ENCODE results near the gene COQ8A. TPM values are rescaled to one million over a fixed set of nuclear protein-coding genes. Genes with fewer than 3 reads are reported as not detected.
"Not testable (repeated sequence)": the region's sequence is repeated elsewhere in the genome, so short reads cannot be mapped to it uniquely, and the experiment has no call there.

COQ8A gene
- total and polyA plus RNA-seq, 4 donors, result 11.4 to 37.5 (median 20.6) TPM

DNA sequence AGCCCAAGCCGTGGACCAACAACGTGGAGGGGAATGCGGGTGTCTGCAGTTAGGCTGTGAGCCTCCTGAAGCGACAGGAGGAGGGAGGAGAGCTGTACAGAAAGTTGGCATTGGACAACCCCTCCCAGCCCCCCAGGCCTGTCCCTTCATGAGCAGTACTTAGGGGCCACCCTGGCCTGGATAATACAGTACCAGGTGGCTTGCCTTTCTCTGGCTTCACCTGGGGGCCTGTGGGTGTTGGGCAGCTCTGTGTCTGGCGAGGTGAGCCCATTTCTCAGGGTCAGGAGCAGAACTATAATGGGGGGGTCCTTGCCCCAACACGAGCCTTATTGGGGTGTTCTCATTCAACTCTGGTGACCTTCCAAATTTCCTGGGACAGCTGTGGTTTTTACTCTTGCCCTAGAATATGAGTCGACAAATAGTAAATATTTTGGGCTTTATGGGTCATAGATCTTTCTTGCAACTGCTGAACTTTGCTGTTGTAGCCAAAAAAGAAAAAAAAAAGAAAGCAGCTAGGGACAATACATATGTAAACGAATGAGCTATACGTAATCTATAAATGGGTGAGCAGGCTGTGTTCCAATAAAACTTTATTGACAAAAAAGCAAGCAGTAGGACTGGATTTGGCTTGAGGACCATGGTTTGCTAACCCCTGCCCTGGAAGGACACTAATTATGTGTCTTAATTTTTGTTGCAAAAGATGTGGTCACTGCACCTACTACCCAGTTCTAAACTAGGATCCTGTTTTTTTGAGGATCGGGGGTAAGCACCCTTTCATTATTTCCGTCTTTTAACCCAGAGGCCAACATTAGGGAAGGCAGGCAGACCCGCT, 11.4 kb downstream of the COQ8A start:
- WGBS, 2 donors, result 89 to 93% methylated on average over 12 of the region's 12 CpGs
- Histone ChIP-seq H3K4me1 (ENCODE audit: control insufficient read depth in 1 of 2, insufficient read depth in 2 of 2, low read length in 2 of 2) (no peaks in the 10 kb centered on the region), H3K27ac (ENCODE audit: low read depth in 1 of 2, low read length in 2 of 2) (no peak overlapping the region), H3K9me3 (ENCODE audit: control insufficient read depth, low read length) (no peaks in the 10 kb centered on the region), H3K36me3 (ENCODE audit: control insufficient read depth in 1 of 2, insufficient read depth in 2 of 2, low read length in 1 of 2) (no peaks in the 10 kb centered on the region), H3K27me3 (ENCODE audit: control insufficient read depth in 1 of 2, insufficient read depth in 2 of 2, low read length in 1 of 2) (no peaks in the 10 kb centered on the region), H3K4me3 (ENCODE audit: low read length in 2 of 2) (no peak overlapping the region)
- no peak for DNase-seq
- no peak for ATAC-seq (ENCODE audit: low FRiP score)
- intact Hi-C loops (cut with DNase I), result no loop called here

DNA sequence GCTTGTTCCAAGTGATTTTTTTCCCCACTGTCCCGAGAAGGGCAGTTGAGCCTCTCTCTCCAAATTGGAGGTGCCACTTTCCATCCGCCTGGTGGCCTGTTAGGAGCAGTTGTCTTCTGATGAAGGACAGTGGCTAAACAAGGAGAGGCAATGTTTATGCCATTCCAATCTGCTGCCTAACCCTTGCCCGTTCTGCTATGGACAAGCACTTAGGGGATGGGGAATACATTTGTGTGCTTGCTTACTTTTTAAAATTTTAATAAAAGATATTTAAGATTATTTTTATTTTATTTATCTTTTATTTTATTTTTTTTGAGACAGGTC, 12.0 kb downstream of the COQ8A start:
- Histone ChIP-seq H3K9me3 (ENCODE audit: control insufficient read depth, low read length) (no peaks in the 10 kb centered on the region), H3K4me1 (ENCODE audit: control insufficient read depth in 1 of 2, insufficient read depth in 2 of 2, low read length in 2 of 2) (no peaks in the 10 kb centered on the region), H3K27me3 (ENCODE audit: control insufficient read depth in 1 of 2, insufficient read depth in 2 of 2, low read length in 1 of 2) (no peaks in the 10 kb centered on the region), H3K36me3 (ENCODE audit: control insufficient read depth in 1 of 2, insufficient read depth in 2 of 2, low read length in 1 of 2) (no peaks in the 10 kb centered on the region), H3K4me3 (ENCODE audit: low read length in 2 of 2) (no peak overlapping the region), H3K27ac (ENCODE audit: low read depth in 1 of 2, low read length in 2 of 2) (no peak overlapping the region)
- ATAC-seq (ENCODE audit: low FRiP score) (no peak), DNase-seq (no peak)
- intact Hi-C loops (cut with DNase I), result no loop called here
- WGBS, 2 donors, result 90 to 96% methylated on average over 3 of the region's 3 CpGs

DNA sequence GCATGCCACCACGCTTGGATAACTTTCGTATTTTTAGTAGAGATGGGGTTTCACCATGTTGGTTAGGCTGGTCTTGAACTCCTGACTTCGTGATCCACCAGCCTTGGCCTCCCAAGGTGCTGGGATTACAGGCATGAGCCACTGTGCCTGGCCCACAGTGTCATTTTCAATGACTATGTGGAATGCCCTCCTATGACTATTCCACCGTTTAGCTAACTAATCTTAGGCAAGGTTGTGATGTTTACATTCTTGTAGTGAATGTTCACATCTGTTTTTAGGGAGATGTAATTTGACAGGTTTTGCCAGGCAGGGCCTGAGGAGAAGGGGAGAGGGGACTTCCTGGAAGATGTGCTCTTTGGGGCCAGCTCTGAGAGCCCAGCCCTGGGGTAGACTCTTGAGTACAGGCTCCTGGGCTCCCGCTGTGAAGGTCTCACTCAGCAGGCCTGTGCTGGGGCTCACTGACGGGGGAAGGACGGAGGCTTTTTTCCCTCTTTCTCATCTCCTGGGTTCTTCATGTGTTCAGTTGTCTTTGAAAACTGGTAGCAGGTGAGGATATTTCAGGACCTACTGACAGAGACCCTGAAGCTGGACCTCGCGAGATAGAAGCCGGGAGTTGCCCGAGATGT, 13.2 kb downstream of the COQ8A start:
- intact Hi-C loops (cut with DNase I), result no loop called here
- ATAC-seq (ENCODE audit: low FRiP score) (no peak), DNase-seq (no peak)
- Histone ChIP-seq H3K36me3 (ENCODE audit: control insufficient read depth in 1 of 2, insufficient read depth in 2 of 2, low read length in 1 of 2) (no peaks in the 10 kb centered on the region), H3K4me3 (ENCODE audit: low read length in 2 of 2) (no peak overlapping the region), H3K27ac (ENCODE audit: low read depth in 1 of 2, low read length in 2 of 2) (no peak overlapping the region), H3K4me1 (ENCODE audit: control insufficient read depth in 1 of 2, insufficient read depth in 2 of 2, low read length in 2 of 2) (no peaks in the 10 kb centered on the region), H3K9me3 (ENCODE audit: control insufficient read depth, low read length) (no peaks in the 10 kb centered on the region), H3K27me3 (ENCODE audit: control insufficient read depth in 1 of 2, insufficient read depth in 2 of 2, low read length in 1 of 2) (no peaks in the 10 kb centered on the region)
- 89 to 90% methylated on average over 11 of the region's 11 CpGs for WGBS, 2 donors

DNA sequence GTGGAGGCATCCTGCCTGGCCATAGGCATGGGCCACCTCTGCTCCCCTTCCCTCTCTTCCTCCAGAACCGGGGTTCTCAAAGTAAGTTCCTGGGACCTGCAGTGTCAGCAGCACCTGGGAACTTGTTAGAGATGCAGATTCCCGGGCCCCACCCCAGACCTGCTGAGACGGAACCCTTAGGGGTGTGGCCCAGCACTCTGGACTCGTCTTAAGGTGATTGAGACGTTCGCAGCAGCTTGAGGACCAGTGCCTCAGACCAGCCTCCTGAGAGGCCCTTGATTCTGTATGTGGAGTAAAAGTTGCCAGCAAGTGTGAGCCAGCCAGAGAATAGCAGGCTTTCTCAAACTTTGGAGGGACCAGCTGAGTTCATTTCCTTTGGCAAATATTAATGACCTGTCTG, 14.2 kb downstream of the COQ8A start:
- DNase-seq (no peak), ATAC-seq (ENCODE audit: low FRiP score) (no peak)
- no peak overlapping the region for H3K27ac ChIP-seq (ENCODE audit: low read depth in 1 of 2, low read length in 2 of 2)
- no peaks in the 10 kb centered on the region for H3K9me3 ChIP-seq (ENCODE audit: control insufficient read depth, low read length)
- H3K27me3 ChIP-seq (ENCODE audit: control insufficient read depth in 1 of 2, insufficient read depth in 2 of 2, low read length in 1 of 2), result no peaks in the 10 kb centered on the region
- intact Hi-C loops (cut with DNase I), result no loop called here
- no peak overlapping the region for H3K4me3 ChIP-seq (ENCODE audit: low read length in 2 of 2)
- H3K36me3 ChIP-seq (ENCODE audit: control insufficient read depth in 1 of 2, insufficient read depth in 2 of 2, low read length in 1 of 2), result no peaks in the 10 kb centered on the region
- H3K4me1 ChIP-seq (ENCODE audit: control insufficient read depth in 1 of 2, insufficient read depth in 2 of 2, low read length in 2 of 2), result no peaks in the 10 kb centered on the region
- WGBS, 2 donors, result 67 to 69% methylated on average over 6 of the region's 6 CpGs

DNA sequence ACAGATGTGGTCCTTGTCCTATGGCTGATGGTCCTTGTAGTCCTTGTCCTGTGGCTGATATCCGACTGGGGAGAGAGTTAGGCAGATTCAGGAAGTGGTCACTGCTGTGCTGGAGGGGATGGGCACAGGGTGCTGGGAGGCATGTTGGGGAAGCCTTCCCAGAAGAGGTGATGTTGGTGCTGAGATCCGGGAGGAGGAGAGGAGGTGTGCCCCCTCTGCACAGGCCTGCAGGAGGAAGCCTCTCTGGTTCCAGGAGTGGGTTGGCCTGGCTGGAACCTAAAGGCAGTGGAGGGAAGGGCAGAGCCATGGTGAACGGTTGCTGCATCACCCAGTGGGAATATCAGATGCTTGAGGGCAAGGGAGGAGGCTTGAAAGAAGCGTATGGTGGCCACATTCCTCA, 14.7 kb downstream of the COQ8A start:
- no peak overlapping the region for H3K27ac ChIP-seq (ENCODE audit: low read depth in 1 of 2, low read length in 2 of 2)
- 86 to 93% methylated on average over 4 of the region's 4 CpGs for WGBS, 2 donors
- intact Hi-C loops (cut with DNase I), result no loop called here
- no peak overlapping the region for H3K4me3 ChIP-seq (ENCODE audit: low read length in 2 of 2)
- H3K27me3 ChIP-seq (ENCODE audit: control insufficient read depth in 1 of 2, insufficient read depth in 2 of 2, low read length in 1 of 2), result no peaks in the 10 kb centered on the region
- no peak for DNase-seq
- H3K4me1 ChIP-seq (ENCODE audit: control insufficient read depth in 1 of 2, insufficient read depth in 2 of 2, low read length in 2 of 2), result no peaks in the 10 kb centered on the region
- no peak for ATAC-seq (ENCODE audit: low FRiP score)
- no peaks in the 10 kb centered on the region for H3K9me3 ChIP-seq (ENCODE audit: control insufficient read depth, low read length)
- H3K36me3 ChIP-seq (ENCODE audit: control insufficient read depth in 1 of 2, insufficient read depth in 2 of 2, low read length in 1 of 2), result no peaks in the 10 kb centered on the region

DNA sequence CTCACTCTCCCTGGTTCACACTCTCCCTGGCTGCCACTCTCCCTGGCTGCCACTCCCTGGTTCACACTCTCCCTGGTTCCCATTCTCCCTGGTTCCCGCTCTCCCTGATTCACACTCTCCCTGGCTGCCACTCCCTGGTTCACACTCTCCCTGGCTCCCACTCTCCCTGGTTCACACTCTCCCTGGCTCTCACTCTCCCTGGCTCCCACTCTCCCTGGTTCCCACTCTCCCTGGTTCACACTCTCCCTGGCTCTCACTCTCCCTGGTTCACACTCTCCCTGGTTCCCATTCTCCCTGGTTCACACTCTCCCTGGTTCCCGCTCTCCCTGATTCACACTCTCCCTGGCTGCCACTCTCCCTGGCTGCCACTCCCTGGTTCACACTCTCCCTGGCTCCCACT, 15.8 kb downstream of the COQ8A start:
- H3K9me3 ChIP-seq (ENCODE audit: control insufficient read depth, low read length); H3K27me3 ChIP-seq (ENCODE audit: control insufficient read depth in 1 of 2, insufficient read depth in 2 of 2, low read length in 1 of 2); DNase-seq; H3K27ac ChIP-seq (ENCODE audit: low read depth in 1 of 2, low read length in 2 of 2); intact Hi-C loops (cut with DNase I); H3K36me3 ChIP-seq (ENCODE audit: control insufficient read depth in 1 of 2, insufficient read depth in 2 of 2, low read length in 1 of 2); H3K4me3 ChIP-seq (ENCODE audit: low read length in 2 of 2); H3K4me1 ChIP-seq (ENCODE audit: control insufficient read depth in 1 of 2, insufficient read depth in 2 of 2, low read length in 2 of 2); ATAC-seq (ENCODE audit: low FRiP score): not testable (repeated sequence)
- WGBS, 2 donors, result 97% methylated on average over 2 of the region's 2 CpGs

DNA sequence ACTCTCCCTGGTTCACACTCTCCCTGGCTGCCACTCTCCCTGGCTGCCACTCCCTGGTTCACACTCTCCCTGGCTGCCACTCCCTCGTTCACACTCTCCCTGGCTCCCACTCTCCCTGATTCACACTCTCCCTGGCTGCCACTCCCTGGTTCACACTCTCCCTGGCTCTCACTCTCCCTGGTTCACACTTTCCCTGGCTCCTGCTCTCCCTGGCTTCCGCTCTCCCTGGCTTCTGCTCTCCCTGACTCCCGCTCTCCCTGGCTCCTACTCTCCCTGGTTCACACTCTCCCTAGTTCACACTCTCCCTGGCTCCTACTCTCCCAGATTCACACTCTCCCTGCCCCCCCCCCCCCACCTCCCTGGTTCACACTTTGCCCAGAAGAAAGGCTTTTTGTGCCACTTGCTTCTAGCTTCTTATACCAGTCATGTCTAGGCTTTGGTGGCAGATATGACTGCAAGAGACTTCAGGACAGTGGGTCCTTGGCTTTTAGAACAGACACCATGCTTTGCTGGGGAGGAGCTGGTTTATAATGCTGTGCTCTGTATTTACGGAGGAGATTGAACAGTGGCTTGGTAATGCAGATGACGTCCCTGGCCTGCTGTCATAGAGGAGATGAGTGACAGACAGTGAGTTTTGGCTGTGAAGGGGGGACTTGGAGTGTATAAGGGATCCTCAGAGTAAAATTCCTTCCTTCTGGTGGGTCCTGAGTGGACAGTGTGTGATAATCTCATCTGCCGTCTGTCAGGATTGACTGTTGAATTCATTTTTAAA, 17.0 kb downstream of the COQ8A start:
- intact Hi-C loops (cut with DNase I), result no loop called here
- Histone ChIP-seq H3K36me3 (ENCODE audit: control insufficient read depth in 1 of 2, insufficient read depth in 2 of 2, low read length in 1 of 2) (no peaks in the 10 kb centered on the region), H3K4me1 (ENCODE audit: control insufficient read depth in 1 of 2, insufficient read depth in 2 of 2, low read length in 2 of 2) (no peaks in the 10 kb centered on the region), H3K27ac (ENCODE audit: low read depth in 1 of 2, low read length in 2 of 2) (no peak overlapping the region), H3K27me3 (ENCODE audit: control insufficient read depth in 1 of 2, insufficient read depth in 2 of 2, low read length in 1 of 2) (no peaks in the 10 kb centered on the region), H3K4me3 (ENCODE audit: low read length in 2 of 2) (no peak overlapping the region), H3K9me3 (ENCODE audit: control insufficient read depth, low read length) (no peaks in the 10 kb centered on the region)
- 94 to 97% methylated on average over 6 of the region's 6 CpGs for WGBS, 2 donors
- ATAC-seq (ENCODE audit: low FRiP score), result no peak
- DNase-seq, result no peak

DNA sequence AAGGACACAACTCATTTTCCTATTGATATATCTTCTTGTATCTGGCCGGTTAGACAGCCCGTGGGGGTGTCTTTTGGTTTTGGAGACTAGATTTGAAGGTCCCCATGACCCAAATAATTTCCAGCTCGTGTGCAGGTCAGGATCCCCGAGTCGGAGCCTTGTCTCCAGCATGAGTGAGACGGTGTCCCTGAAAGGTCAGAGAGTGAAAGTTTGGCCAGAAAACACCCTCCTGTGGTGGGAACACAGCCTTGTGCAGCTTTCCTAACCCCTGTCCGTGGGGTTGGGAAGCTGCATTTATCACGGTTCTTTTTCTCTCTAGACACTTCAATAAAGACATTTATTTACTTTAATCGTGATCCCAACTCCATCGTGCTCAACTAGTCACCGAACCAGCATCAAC, 17.6 kb downstream of the COQ8A start:
- Histone ChIP-seq H3K9me3 (ENCODE audit: control insufficient read depth, low read length) (no peaks in the 10 kb centered on the region), H3K27ac (ENCODE audit: low read depth in 1 of 2, low read length in 2 of 2) (no peak overlapping the region), H3K36me3 (ENCODE audit: control insufficient read depth in 1 of 2, insufficient read depth in 2 of 2, low read length in 1 of 2) (no peaks in the 10 kb centered on the region), H3K4me1 (ENCODE audit: control insufficient read depth in 1 of 2, insufficient read depth in 2 of 2, low read length in 2 of 2) (no peaks in the 10 kb centered on the region), H3K27me3 (ENCODE audit: control insufficient read depth in 1 of 2, insufficient read depth in 2 of 2, low read length in 1 of 2) (no peaks in the 10 kb centered on the region), H3K4me3 (ENCODE audit: low read length in 2 of 2) (no peak overlapping the region)
- ATAC-seq (ENCODE audit: low FRiP score), result no peak
- intact Hi-C loops (cut with DNase I), result no loop called here
- 94% methylated on average over 11 of the region's 11 CpGs for WGBS, 2 donors
- no peak for DNase-seq

All from aorta (tissue), 5 donors.